Fibroblast of the aortic adventitia (primary cell): ENCODE data around the gene TBC1D30. TPM values are rescaled to one million over a fixed set of nuclear protein-coding genes. Genes with fewer than 3 reads are reported as not detected.

Experiments used
- DNase-seq: peaks from one replicate; pipeline ENCODE4 v3.0.0-alpha.2; 2010; ENCODE audit warnings: low read depth
- H3K4me3 ChIP-seq: 2 replicates; pipeline ENCODE4 v1.5.1; 2011; ENCODE audit warnings: low read depth, mild to moderate bottlenecking, control low read depth, low read length, moderate library complexity
- total RNA-seq: library from RNA; depleted of rRNA; stranded (reverse); fragments of >200 nt; gene quantifications from 2 replicates; pipeline ENCODE4 v1.2.3, GENCODE V29; 2012; ENCODE audit warnings: low replicate concordance
- TF ChIP-seq, protein P1 (sequence below): IDR thresholded peaks from 2 replicates; pipeline ENCODE4 v1.5.1; 2011; ENCODE audit warnings: mild to moderate bottlenecking, low read length, control low read depth, inconsistent platforms; ENCODE audit not compliant: insufficient read depth

Gene TBC1D30
- total RNA-seq, 1 donor: 0.18 TPM

DNA sequence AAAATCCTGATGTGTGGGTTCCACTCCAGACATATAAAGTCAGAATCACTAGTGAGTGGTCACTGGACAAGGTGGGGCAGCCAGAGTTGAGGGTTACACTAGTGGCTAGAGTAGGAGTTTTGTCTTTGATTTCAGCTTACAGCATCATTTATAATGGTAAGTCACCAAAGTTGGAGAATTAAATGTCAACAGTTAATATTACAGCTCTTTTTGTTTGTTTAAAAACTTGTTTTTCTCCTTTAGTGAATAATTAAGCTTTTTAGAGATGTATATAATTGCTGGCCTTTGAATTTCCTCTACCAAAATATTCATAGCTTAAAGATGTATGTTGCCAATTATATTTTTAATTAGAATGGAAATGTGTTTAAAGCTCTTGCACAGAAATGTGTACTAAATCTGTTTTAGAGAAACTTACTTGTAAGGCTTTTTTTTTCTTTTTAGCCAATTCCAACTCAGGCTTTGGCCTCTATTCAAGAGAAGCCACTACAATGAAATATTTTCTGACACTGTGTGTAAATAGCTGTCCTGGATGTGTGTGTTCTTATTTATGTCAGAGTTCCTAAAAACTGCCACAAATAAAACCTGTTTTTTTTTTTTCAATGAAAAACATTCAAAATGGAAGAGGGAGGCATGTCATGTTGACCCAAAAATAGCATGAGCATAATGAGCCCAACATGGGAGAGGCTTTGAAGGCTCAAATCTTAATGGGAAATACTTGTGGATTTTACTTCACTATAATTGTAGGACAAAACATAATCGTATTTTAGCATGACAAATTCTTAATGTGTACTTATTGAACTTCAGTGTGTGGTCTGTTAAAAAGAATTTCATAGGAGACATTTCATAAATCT is 92.2 kb downstream of the TBC1D30 start:
- TF ChIP-seq, protein P1, sequence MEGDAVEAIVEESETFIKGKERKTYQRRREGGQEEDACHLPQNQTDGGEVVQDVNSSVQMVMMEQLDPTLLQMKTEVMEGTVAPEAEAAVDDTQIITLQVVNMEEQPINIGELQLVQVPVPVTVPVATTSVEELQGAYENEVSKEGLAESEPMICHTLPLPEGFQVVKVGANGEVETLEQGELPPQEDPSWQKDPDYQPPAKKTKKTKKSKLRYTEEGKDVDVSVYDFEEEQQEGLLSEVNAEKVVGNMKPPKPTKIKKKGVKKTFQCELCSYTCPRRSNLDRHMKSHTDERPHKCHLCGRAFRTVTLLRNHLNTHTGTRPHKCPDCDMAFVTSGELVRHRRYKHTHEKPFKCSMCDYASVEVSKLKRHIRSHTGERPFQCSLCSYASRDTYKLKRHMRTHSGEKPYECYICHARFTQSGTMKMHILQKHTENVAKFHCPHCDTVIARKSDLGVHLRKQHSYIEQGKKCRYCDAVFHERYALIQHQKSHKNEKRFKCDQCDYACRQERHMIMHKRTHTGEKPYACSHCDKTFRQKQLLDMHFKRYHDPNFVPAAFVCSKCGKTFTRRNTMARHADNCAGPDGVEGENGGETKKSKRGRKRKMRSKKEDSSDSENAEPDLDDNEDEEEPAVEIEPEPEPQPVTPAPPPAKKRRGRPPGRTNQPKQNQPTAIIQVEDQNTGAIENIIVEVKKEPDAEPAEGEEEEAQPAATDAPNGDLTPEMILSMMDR: no peak
- no peak overlapping the region for H3K4me3 ChIP-seq
- DNase-seq: no peak

GRCh38 chr12:64918344-64918743 is 93.9 kb downstream of the TBC1D30 start:
- no peak overlapping the region for H3K4me3 ChIP-seq
- TF ChIP-seq, protein P1: no peak
- no peak for DNase-seq

DNA sequence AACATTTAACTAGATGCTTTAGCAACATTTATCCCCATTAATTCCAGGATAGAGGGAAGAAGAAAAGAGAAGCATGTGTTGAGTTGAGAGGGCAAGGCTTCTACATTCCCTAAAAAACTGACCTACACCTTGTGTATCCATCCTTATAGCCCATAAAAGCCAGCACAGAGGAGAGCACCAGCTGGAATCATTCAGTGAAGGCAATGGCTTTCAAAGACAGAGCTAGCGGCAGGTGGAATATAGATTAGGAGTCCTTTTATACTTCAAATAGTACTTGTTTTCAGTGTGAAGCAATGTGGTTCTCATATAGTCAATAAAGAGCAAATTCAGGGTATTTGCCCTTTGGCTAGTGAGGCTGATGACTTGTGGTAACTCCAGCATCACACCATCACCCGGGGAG is 94.4 kb downstream of the TBC1D30 start:
- DNase-seq: no peak
- TF ChIP-seq, protein P1: no peak
- no peak overlapping the region for H3K4me3 ChIP-seq

- DNase-seq: no peak
- TF ChIP-seq, protein P1: no peak
- no peak overlapping the region for H3K4me3 ChIP-seq
Observed at GRCh38 chr12:64922853-64923252, 98.4 kb downstream of the TBC1D30 start.

- H3K4me3 ChIP-seq: no peak overlapping the region
- no peak for DNase-seq
- TF ChIP-seq, protein P1: no peak
Observed at GRCh38 chr12:64923536-64923935, 99.1 kb downstream of the TBC1D30 start.

Other genes with a start within 250 kb of the TBC1D30 start
- 7.7 and 13.6 TPM in 2 replicates for gene RASSF3, start 214.2 kb upstream of the TBC1D30 start, total RNA-seq
- gene GNS, start 65.2 kb upstream of the TBC1D30 start, total RNA-seq: 162 and 166 TPM in 2 replicates